GM23338 (cell line): ENCODE measurements around the gene SOCS2. TPM values are rescaled to one million over a fixed set of nuclear protein-coding genes. Genes with fewer than 3 reads are reported as not detected.

Source experiments
- ATAC-seq: fragments of 200-7000 bp; cut with Tn5 transposase; 3 replicates; pipeline ENCODE4 v1.9.1; 2020
- DNase-seq: peaks from one replicate; pipeline ENCODE4 v3.0.0-alpha.2; 2015; ENCODE audit warnings: low spot score
- H2AFZ ChIP-seq: fragments of 200-600 bp; sonication (generic); 2 replicates; pipeline ENCODE4 v1.8.0; 2016; ENCODE audit warnings: antibody characterized with exemption, mild to moderate bottlenecking, moderate library complexity
- H3F3A ChIP-seq: fragments of 200-600 bp; sonication (generic); replicated peaks from 2 replicates; pipeline ENCODE4 v1.8.0; 2017; ENCODE audit warnings: antibody characterized with exemption, mixed run types, low read depth
- H3K27ac ChIP-seq: fragments of 200-600 bp; sonication (generic); 2 replicates; pipeline ENCODE4 v1.6.1; 2016; ENCODE audit warnings: low read depth
- H3K27me3 ChIP-seq: fragments of 200-600 bp; sonication (generic); 2 replicates; pipeline ENCODE4 v1.8.0; 2016; ENCODE audit warnings: mild to moderate bottlenecking, mixed run types, moderate library complexity; ENCODE audit not compliant: insufficient read depth
- H3K36me3 ChIP-seq: fragments of 200-600 bp; sonication (generic); 2 replicates; pipeline ENCODE4 v1.8.0; 2016; ENCODE audit warnings: mild to moderate bottlenecking; ENCODE audit not compliant: insufficient read depth
- H3K4me1 ChIP-seq: fragments of 200-600 bp; sonication (generic); 2 replicates; pipeline ENCODE4 v1.8.0; 2016; ENCODE audit warnings: mild to moderate bottlenecking, moderate library complexity; ENCODE audit not compliant: insufficient read depth
- H3K4me2 ChIP-seq: fragments of 200-600 bp; sonication (generic); 2 replicates; pipeline ENCODE4 v1.7.1; 2017; ENCODE audit warnings: mixed run types
- H3K4me3 ChIP-seq: fragments of 200-600 bp; sonication (generic); 2 replicates; pipeline ENCODE4 v1.6.1; 2016; ENCODE audit warnings: mixed run types
- H3K79me2 ChIP-seq: fragments of 200-600 bp; sonication (generic); replicated peaks from 2 replicates; pipeline ENCODE4 v1.8.0; 2017; ENCODE audit warnings: mild to moderate bottlenecking; ENCODE audit not compliant: insufficient read depth
- H3K9me2 ChIP-seq: fragments of 200-600 bp; sonication (generic); 2 replicates; pipeline ENCODE4 v1.8.0; 2017; ENCODE audit not compliant: insufficient read depth
- H4K20me1 ChIP-seq: fragments of 200-600 bp; sonication (generic); replicated peaks from 2 replicates; pipeline ENCODE4 v1.8.0; 2017; ENCODE audit warnings: mild to moderate bottlenecking; ENCODE audit not compliant: insufficient read depth
- H3K27ac Mint-ChIP-seq: 2 replicates; pipeline ENCODE4 v1.8.0; 2020; ENCODE audit warnings: inconsistent platforms, mild to moderate bottlenecking, moderate library complexity, mixed read lengths
- H3K27me3 Mint-ChIP-seq: 3 replicates; pipeline ENCODE4 v1.8.0; 2022; ENCODE audit warnings: low read depth, mild to moderate bottlenecking, moderate library complexity, mixed read lengths, inconsistent platforms; ENCODE audit not compliant: insufficient read depth, poor library complexity
- H3K36me3 Mint-ChIP-seq: 3 replicates; pipeline ENCODE4 v1.8.0; 2021; ENCODE audit warnings: low read depth, mild to moderate bottlenecking, inconsistent platforms, moderate library complexity, mixed read lengths
- H3K4me1 Mint-ChIP-seq: 3 replicates; pipeline ENCODE4 v1.8.0; 2020; ENCODE audit warnings: mild to moderate bottlenecking, inconsistent platforms, mixed read lengths
- H3K4me3 Mint-ChIP-seq: 3 replicates; pipeline ENCODE4 v1.8.0; 2021; ENCODE audit warnings: moderate library complexity, mild to moderate bottlenecking, inconsistent platforms, mixed read lengths
- H3K9me3 Mint-ChIP-seq: 3 replicates; pipeline ENCODE4 v1.8.0; 2020; ENCODE audit warnings: moderate library complexity, mild to moderate bottlenecking, inconsistent platforms, mixed read lengths
- ETS1 ChIP-seq: IDR thresholded peaks from 2 replicates; pipeline ENCODE4 v1.6.1; 2016; ENCODE audit warnings: antibody characterized with exemption
- EZH2phosphoT487 ChIP-seq: fragments of 200-600 bp; sonication (generic); IDR thresholded peaks from one replicate; pipeline ENCODE4 v1.8.1; 2018; ENCODE audit warnings: antibody characterized with exemption; ENCODE audit not compliant: unreplicated experiment
- polyA plus RNA-seq: library from polyadenylated mRNA; unstranded; fragments of >200 nt; fragmentation: Nextera tagmentation; extraction: Ambion mirVana; gene quantifications from 2 replicates; pipeline ENCODE4 v1.2.1, GENCODE V29; 2016
- total RNA-seq: library from RNA; depleted of rRNA; stranded (reverse); fragments of >200 nt; shearing (Covaris generic); gene quantifications from 2 replicates; pipeline ENCODE4 v1.2.3, GENCODE V29; 2014
- TF ChIP-seq, protein P1 (sequence below): fragments of 250-450 bp; sonication (Bioruptor Pico); IDR thresholded peaks from 2 replicates; pipeline ENCODE4 v1.5.0; 2020; ENCODE audit warnings: mild to moderate bottlenecking, moderate library complexity

SOCS2 gene
- total and polyA plus RNA-seq, 2 experiments from 2014 or later: 15.5 to 32.4 TPM

DNA sequence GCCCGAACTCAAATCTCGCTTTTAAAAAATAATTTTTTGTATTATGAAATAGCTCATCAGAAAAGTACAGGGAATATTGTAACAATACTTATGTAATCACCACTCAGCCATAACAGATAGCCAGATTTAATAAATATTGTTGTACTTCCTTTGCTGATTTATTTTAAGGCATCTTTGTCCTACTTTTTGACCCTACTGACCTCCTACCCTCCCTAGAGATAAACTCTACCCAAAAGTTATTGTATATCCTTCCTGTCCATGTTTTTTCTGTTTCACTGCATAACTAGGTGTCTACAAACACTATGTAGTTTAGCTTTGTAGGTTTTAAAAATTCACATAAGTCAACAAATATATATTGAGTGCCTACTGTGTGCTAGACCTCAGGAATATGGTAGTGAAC lies 25.1 kb downstream of the SOCS2 start (continued):
- TF ChIP-seq, protein P1, sequence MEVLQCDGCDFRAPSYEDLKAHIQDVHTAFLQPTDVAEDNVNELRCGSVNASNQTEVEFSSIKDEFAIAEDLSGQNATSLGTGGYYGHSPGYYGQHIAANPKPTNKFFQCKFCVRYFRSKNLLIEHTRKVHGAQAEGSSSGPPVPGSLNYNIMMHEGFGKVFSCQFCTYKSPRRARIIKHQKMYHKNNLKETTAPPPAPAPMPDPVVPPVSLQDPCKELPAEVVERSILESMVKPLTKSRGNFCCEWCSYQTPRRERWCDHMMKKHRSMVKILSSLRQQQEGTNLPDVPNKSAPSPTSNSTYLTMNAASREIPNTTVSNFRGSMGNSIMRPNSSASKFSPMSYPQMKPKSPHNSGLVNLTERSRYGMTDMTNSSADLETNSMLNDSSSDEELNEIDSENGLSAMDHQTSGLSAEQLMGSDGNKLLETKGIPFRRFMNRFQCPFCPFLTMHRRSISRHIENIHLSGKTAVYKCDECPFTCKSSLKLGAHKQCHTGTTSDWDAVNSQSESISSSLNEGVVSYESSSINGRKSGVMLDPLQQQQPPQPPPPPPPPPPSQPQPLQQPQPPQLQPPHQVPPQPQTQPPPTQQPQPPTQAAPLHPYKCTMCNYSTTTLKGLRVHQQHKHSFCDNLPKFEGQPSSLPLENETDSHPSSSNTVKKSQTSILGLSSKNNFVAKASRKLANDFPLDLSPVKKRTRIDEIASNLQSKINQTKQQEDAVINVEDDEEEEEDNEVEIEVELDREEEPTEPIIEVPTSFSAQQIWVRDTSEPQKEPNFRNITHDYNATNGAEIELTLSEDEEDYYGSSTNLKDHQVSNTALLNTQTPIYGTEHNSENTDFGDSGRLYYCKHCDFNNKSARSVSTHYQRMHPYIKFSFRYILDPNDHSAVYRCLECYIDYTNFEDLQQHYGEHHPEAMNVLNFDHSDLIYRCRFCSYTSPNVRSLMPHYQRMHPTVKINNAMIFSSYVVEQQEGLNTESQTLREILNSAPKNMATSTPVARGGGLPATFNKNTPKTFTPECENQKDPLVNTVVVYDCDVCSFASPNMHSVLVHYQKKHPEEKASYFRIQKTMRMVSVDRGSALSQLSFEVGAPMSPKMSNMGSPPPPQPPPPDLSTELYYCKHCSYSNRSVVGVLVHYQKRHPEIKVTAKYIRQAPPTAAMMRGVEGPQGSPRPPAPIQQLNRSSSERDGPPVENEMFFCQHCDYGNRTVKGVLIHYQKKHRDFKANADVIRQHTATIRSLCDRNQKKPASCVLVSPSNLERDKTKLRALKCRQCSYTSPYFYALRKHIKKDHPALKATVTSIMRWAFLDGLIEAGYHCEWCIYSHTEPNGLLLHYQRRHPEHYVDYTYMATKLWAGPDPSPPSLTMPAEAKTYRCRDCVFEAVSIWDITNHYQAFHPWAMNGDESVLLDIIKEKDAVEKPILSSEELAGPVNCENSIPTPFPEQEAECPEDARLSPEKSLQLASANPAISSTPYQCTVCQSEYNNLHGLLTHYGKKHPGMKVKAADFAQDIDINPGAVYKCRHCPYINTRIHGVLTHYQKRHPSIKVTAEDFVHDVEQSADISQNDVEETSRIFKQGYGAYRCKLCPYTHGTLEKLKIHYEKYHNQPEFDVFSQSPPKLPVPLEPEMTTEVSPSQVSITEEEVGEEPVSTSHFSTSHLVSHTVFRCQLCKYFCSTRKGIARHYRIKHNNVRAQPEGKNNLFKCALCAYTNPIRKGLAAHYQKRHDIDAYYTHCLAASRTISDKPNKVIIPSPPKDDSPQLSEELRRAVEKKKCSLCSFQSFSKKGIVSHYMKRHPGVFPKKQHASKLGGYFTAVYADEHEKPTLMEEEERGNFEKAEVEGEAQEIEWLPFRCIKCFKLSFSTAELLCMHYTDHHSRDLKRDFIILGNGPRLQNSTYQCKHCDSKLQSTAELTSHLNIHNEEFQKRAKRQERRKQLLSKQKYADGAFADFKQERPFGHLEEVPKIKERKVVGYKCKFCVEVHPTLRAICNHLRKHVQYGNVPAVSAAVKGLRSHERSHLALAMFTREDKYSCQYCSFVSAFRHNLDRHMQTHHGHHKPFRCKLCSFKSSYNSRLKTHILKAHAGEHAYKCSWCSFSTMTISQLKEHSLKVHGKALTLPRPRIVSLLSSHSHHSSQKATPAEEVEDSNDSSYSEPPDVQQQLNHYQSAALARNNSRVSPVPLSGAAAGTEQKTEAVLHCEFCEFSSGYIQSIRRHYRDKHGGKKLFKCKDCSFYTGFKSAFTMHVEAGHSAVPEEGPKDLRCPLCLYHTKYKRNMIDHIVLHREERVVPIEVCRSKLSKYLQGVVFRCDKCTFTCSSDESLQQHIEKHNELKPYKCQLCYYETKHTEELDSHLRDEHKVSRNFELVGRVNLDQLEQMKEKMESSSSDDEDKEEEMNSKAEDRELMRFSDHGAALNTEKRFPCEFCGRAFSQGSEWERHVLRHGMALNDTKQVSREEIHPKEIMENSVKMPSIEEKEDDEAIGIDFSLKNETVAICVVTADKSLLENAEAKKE: no peak

DNA sequence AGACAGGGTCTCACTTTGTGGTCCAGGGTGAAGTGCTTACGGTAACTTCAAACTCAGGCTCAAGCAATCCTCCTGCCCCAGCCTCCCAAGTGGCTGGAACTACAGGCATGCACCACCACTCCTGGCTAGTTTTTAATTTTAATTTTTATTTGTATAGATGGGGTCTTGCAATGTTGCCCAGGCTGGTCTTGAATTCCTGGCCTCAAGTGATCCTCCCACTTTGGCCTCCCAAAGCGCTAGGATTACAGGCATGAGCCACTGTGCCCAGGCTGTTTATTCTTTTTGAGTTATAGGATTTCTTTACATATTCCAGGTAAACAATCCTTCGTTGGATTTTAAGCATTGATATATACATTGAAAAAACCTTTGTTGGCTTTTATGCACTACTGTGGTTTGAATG lies 26.7 kb downstream of the SOCS2 start:
- H2AFZ ChIP-seq: no peak overlapping the region
- H3K27me3 ChIP-seq: no peaks in the 10 kb centered on the region
- no peaks in the 10 kb centered on the region for H3F3A ChIP-seq
- no peak overlapping the region for H3K4me3 ChIP-seq
- Mint-ChIP-seq H3K27me3 (no peaks in the 10 kb centered on the region), H3K4me1 (peaks cover 13% of the 10 kb centered on the region; the same call in 2 of the 3 replicates), H3K9me3 (no peaks in the 10 kb centered on the region), H3K36me3 (no peaks in the 10 kb centered on the region), H3K27ac (no peak overlapping the region), H3K4me3 (no peak overlapping the region)
- H3K27ac ChIP-seq: no peak overlapping the region
- TF ChIP-seq EZH2phosphoT487 (no peak), ETS1 (no peak)
- no peak overlapping the region for H3K4me2 ChIP-seq
- no peaks in the 10 kb centered on the region for H3K79me2 ChIP-seq
- H3K9me2 ChIP-seq: no peaks in the 10 kb centered on the region
- H3K4me1 ChIP-seq: peaks cover 13% of the 10 kb centered on the region
- no peaks in the 10 kb centered on the region for H3K36me3 ChIP-seq
- H4K20me1 ChIP-seq: no peaks in the 10 kb centered on the region
- ATAC-seq (no peak), DNase-seq (no peak)

GRCh38 chr12:93601591-93601990 lies 29.1 kb downstream of the SOCS2 start:
- H3K4me3 Mint-ChIP-seq: no peak overlapping the region
- H3K79me2 ChIP-seq: no peaks in the 10 kb centered on the region
- H3K4me1 ChIP-seq: peaks cover 5% of the 10 kb centered on the region
- H3K27me3 ChIP-seq: no peaks in the 10 kb centered on the region
- no peaks in the 10 kb centered on the region for H3K36me3 ChIP-seq
- no peak overlapping the region for H2AFZ ChIP-seq
- H3F3A ChIP-seq: no peaks in the 10 kb centered on the region
- H3K9me3 Mint-ChIP-seq: no peaks in the 10 kb centered on the region
- H3K27ac Mint-ChIP-seq: no peak overlapping the region
- ATAC-seq: no peak
- no peaks in the 10 kb centered on the region for H4K20me1 ChIP-seq
- peaks cover 6% of the 10 kb centered on the region; the same call in 2 of the 3 replicates for H3K4me1 Mint-ChIP-seq
- H3K4me3 ChIP-seq: no peak overlapping the region
- H3K4me2 ChIP-seq: no peak overlapping the region
- no peak overlapping the region for H3K27ac ChIP-seq
- H3K36me3 Mint-ChIP-seq: no peaks in the 10 kb centered on the region
- H3K27me3 Mint-ChIP-seq: no peaks in the 10 kb centered on the region
- DNase-seq: no peak
- no peaks in the 10 kb centered on the region for H3K9me2 ChIP-seq
- TF ChIP-seq, protein P1: no peak
